ENCODE data around the gene CMIP. TPM values are rescaled to one million over a fixed set of nuclear protein-coding genes. Genes with fewer than 3 reads are reported as not detected.

CMIP gene
- total RNA-seq, 2 experiments from 2014 or later: 35.0 to 36.6 TPM

DNA sequence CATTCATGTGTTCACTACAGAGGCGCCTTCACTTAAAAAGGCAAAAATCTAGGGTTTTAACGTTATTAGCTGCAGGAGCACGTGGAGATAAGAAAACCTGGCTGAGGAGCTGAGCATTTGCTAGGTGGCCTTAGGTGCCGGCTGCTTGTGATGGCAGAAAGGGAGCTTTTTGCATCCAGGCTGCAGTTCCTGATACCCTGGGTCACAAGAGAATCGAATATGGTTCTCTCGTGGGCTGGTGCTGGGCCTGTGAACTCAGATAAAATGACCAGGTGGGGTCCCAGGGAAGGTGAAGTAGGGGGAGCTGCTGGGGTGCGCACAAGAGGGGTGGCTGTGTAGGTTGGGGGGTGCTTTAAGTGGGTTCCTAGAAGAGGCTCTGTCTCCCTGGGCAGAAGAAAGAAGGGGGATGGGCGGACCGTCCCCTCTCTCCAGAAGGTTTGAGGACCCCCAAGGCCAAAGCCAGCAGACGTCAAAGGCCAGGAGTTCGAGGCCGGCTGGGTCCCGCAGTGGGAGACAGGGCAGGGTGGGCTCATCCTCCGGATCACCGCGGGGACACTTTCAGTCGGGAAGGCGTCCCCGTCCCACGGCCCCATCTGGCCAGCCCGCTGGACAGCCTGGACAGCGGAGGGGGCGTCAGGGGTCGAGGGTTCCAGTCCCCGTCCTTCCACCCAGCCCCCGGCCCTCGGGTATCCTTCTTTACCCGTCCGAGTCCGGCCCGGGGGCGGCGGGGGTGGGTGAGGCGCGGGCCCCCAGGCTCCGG is 740 bp upstream of the CMIP start:
- ChIA-PET POLR2A (no interaction called here), CTCF (no interaction called here)
- Mint-ChIP-seq H3K4me3 (peak overlapping the region; percentile 74), H3K4me1 (ENCODE audit: low read depth) (peaks cover 26% of the 10 kb centered on the region), H3K36me3 (peaks cover 5% of the 10 kb centered on the region), H3K9me3 (no peaks in the 10 kb centered on the region), H3K27ac (peak overlapping the region; percentile 46), H3K27me3 (peaks cover 3% of the 10 kb centered on the region)
- DNase-seq: no peak
- intact Hi-C loops (cut with micrococcal nuclease): loop anchor here (2.0 to 5.0 kb wide), 3 partner anchors 27 to 273 kb away; no protein-coding TSS in a partner anchor

DNA sequence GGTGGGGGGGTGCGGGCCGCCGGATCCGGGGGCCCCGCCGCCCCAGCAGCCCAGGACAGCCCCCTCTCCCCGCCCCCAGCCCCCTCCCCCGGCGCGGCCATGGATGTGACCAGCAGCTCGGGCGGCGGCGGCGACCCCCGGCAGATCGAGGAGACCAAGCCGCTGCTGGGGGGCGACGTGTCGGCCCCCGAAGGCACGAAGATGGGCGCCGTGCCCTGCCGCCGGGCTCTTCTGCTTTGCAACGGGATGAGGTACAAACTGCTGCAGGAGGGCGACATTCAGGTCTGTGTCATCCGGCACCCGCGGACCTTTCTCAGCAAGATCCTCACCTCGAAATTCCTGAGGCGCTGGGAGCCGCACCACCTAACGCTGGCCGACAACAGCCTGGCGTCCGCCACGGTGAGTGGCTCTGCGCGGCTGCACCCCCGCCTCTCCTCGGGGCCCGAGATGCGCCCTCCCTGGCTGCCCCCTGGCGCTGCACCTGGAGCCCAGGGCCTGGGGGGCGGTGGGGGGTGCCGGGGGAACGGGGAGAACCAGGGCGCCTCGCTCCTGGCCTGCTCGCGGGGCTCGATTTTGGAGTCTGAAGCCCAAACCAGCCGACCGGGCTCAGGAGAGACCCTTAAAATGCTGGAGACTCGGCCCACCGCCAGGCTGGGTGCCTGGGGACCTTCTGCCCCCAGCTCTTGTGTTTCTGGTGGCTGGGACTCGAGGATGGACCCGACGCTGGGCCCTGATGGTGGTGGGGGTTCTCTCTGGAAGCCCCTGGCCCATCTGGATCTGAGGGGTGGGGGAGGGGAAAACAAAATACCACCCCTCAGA is 744 bp downstream of the CMIP start:
- H3K27me3 Mint-ChIP-seq: no peaks in the 10 kb centered on the region
- ChIA-PET CTCF (interaction anchor here (0.6 to 2.3 kb wide), 2 partner anchors 285 to 1933 kb away, joined by 3 to 6 read pairs; no protein-coding TSS in a partner anchor), POLR2A (interaction anchor here (1.3 kb wide), 1 partner anchor 123 kb away, joined by 4 read pairs; no protein-coding TSS in a partner anchor)
- H3K27ac Mint-ChIP-seq: peak overlapping the region; percentile 76
- H3K36me3 Mint-ChIP-seq: peaks cover 6% of the 10 kb centered on the region
- peaks cover 2% of the 10 kb centered on the region for H3K9me3 Mint-ChIP-seq
- H3K4me3 Mint-ChIP-seq: peak overlapping the region; percentile 89
- peak; percentile 64 for DNase-seq
- peaks cover 34% of the 10 kb centered on the region for H3K4me1 Mint-ChIP-seq (ENCODE audit: low read depth)
- intact Hi-C loops (cut with micrococcal nuclease): loop anchor here (2.0 to 5.0 kb wide), 2 partner anchors 25 to 187 kb away; no protein-coding TSS in a partner anchor

DNA sequence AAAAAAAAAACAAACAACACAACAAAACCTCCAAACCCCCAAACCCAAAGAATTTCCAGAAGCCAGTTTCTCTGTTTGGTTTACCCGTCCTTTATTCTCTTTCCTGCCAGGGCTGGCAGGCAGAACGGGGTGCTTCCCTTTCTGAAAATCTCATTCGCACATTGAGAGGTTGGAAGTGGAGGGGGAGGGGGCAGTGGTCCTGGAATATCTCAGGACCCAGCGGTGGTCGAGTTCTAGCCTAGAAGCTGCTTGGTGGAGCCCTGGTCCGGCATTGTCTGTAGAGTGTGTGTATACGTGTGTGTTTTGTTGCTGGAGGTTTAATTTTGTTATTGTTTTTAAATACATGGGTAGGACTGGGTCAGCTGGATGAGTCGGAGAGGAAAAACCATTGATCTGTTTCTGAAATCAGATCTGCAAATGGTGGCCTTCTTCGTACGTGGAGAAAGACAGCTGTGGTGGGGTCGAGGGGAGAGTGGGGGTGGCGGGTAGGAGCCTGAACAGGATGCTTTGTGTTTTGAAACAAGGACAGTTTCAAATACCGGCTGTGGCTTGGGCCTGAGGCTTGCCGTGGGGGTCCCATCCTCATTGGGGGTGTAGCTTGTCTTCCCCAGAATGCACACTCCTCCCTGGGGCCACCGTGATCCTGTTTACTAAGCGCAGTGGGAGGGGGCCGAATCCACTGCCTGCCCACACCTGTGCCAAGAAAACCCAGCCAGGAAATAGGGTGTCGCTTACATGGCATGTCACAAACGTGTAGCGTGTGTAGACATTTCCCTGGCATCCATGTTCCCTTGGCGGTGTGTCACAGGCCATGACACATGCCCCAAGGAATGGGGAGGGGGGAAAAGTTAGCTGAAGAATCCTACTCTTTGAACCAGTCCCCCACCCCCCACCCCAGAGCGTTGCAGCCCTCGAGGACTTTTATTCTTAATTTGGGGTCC is 1.6 kb downstream of the CMIP start:
- H3K36me3 Mint-ChIP-seq: peaks cover 11% of the 10 kb centered on the region
- peak overlapping the region; percentile 89 for H3K4me3 Mint-ChIP-seq
- no peaks in the 10 kb centered on the region for H3K27me3 Mint-ChIP-seq
- peaks cover 43% of the 10 kb centered on the region for H3K4me1 Mint-ChIP-seq (ENCODE audit: low read depth)
- H3K27ac Mint-ChIP-seq: peak overlapping the region; percentile 76
- H3K9me3 Mint-ChIP-seq: peaks cover 11% of the 10 kb centered on the region
- intact Hi-C loops (cut with micrococcal nuclease): loop anchor here (2.0 to 5.0 kb wide), 2 partner anchors 25 to 186 kb away; no protein-coding TSS in a partner anchor
- ChIA-PET POLR2A (interaction anchor here (1.3 kb wide), 1 partner anchor 122 kb away, joined by 4 read pairs; no protein-coding TSS in a partner anchor), CTCF (interaction anchor here (2.3 kb wide), 1 partner anchor 284 kb away, joined by 6 read pairs; no protein-coding TSS in a partner anchor)
- DNase-seq: peak; percentile 39

DNA sequence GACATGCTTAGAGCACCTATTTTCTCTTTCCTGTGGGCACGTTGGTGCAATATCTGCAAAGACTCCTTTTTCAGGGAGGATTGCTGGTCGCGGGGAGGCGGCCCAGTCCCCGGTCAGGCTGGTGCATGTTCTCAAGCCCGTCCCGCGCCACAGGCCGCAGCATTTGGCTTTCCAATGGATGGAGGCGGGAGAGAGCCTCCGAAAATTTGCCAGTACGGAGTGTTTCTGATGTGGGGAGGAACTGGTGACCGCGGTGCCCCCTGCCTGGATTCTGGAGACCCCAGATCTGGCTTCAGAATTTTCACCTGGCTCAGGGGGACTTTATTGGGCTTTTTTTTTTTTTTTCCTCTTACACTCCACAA is 2.3 kb downstream of the CMIP start:
- Mint-ChIP-seq H3K4me1 (ENCODE audit: low read depth) (peaks cover 49% of the 10 kb centered on the region), H3K9me3 (peaks cover 13% of the 10 kb centered on the region), H3K27ac (no peak overlapping the region), H3K4me3 (peak overlapping the region; percentile 89), H3K36me3 (peaks cover 13% of the 10 kb centered on the region), H3K27me3 (no peaks in the 10 kb centered on the region)
- POLR2A ChIA-PET: interaction anchor here (1.3 kb wide), 1 partner anchor 121 kb away, joined by 4 read pairs; no protein-coding TSS in a partner anchor
- CTCF ChIA-PET: interaction anchor here (0.7 kb wide), 1 partner anchor 170 kb away, joined by 4 read pairs; no protein-coding TSS in a partner anchor
- no peak for DNase-seq
- intact Hi-C loops (cut with micrococcal nuclease): loop anchor here (5.0 kb wide), 1 partner anchor 185 kb away; no protein-coding TSS in a partner anchor

DNA sequence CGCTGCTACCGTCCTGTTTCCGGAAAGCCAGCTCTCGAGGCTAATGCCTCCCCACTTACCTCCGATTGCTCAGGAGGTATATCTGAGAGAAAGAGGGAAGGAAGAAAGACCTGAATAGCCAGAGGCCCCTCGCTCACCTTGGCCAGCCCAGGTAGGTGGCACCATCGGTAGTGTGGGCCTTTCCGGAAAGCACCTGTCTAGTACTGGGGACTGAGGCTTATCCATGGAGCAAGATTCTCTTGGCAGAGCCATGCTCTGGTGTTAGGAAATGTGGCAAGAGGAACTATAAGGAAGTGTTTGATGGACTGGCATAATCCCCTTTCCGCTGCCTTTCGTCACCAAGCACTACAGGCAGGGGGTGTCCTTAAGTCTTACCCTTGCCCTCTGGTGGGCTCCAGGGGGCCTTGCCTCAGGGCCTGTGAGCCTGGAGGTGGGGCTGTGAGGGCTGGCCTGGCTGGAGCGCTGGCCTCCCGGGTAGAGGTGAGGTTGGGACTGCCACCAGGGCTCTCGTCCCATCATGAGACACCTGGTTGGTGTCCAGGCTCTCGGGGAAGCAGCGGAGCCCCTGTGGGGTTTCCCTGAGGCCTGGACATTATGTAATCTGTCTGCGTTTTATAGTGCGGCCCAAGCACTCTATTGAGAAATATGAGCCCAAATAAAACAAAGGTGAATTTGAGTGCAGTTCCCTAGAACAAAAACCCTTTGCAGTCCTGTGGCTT is 2.9 kb downstream of the CMIP start:
- peak overlapping the region; percentile 89 for H3K4me3 Mint-ChIP-seq
- H3K9me3 Mint-ChIP-seq: peaks cover 13% of the 10 kb centered on the region
- POLR2A ChIA-PET: no interaction called here
- no peaks in the 10 kb centered on the region for H3K27me3 Mint-ChIP-seq
- peaks cover 55% of the 10 kb centered on the region for H3K4me1 Mint-ChIP-seq (ENCODE audit: low read depth)
- CTCF ChIA-PET: interaction anchor here (0.7 kb wide), 1 partner anchor 171 kb away, joined by 4 read pairs; no protein-coding TSS in a partner anchor
- intact Hi-C loops (cut with micrococcal nuclease): loop anchor here (5.0 kb wide), 1 partner anchor 185 kb away; no protein-coding TSS in a partner anchor
- H3K27ac Mint-ChIP-seq: no peak overlapping the region
- H3K36me3 Mint-ChIP-seq: peaks cover 13% of the 10 kb centered on the region
- no peak for DNase-seq

DNA sequence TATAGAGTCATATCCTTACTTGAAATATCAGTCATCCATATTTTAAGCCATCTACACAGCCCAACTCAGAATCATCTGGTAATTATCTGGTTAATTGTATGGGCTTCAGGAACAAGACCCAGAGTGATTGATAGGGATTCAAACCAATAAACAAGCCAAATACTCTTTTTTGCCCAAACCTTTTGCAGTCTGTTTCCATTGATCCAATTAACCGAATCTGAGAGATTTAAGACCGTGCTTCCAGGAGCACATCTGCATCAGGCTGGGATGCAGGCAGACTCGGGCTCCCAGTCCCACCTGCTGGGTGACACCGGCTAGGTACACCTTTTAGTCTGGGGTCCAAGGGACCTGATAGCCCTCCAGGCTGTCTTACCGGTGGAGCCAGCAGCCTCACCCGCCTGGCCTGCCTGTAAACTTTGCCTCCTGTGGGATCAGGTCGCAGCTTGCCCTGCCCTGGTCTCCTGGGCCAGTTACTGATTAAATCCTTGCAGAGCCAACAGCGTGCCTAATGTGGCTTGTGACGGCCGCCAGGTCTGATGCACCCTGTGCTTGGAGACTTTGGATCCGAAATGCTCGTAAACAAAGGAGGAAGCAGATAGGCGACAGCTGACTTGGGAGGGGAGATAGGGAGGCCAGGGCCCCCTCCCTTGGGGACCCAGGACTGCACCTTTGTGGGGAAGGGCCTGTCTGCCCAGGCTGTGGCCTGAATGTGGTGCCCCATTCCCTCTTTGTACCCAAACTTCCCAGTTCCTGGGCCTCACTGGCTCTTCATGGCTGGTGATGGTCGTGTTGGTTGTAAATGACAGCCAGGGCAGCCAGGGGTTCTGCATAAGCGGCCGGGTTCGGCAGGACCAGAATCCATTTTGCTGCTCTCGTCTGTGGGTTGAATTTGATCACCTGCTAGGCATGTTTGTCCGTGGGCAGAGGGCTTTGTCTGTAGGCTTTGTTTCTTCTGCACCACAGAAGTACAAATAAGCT is 3.8 kb downstream of the CMIP start:
- H3K4me3 Mint-ChIP-seq: no peak overlapping the region
- POLR2A ChIA-PET: no interaction called here
- H3K9me3 Mint-ChIP-seq: peaks cover 13% of the 10 kb centered on the region
- H3K27me3 Mint-ChIP-seq: no peaks in the 10 kb centered on the region
- peaks cover 58% of the 10 kb centered on the region for H3K4me1 Mint-ChIP-seq (ENCODE audit: low read depth)
- H3K27ac Mint-ChIP-seq: no peak overlapping the region
- H3K36me3 Mint-ChIP-seq: peaks cover 13% of the 10 kb centered on the region
- DNase-seq: no peak
- intact Hi-C loops (cut with micrococcal nuclease): loop anchor here (5.0 kb wide), 1 partner anchor 184 kb away; no protein-coding TSS in a partner anchor
- CTCF ChIA-PET: interaction anchor here (0.6 kb wide), 1 partner anchor 176 kb away, joined by 3 read pairs; no protein-coding TSS in a partner anchor

DNA sequence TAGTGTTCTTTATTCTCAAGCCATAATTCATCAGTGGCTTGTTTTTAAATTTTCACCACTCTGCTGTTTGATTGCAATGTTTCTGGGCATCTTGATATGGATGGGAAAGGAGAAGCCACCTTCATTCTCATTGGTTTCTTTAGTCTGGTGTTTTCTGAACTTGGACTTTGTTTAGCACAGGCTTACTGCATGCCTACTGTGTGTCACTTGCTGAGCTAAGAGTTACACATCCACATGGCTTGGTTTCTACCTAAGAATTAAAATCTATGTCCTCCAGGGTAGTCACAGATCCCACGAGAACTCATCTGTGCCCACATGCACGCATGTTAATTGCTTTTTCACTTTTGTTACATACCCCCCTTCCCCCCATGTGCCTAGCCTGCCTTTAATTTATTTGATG is 4.6 kb downstream of the CMIP start:
- intact Hi-C loops (cut with micrococcal nuclease): loop anchor here (5.0 kb wide), 1 partner anchor 183 kb away; no protein-coding TSS in a partner anchor
- H3K27me3 Mint-ChIP-seq: no peaks in the 10 kb centered on the region
- peaks cover 13% of the 10 kb centered on the region for H3K9me3 Mint-ChIP-seq
- DNase-seq: no peak
- H3K4me1 Mint-ChIP-seq (ENCODE audit: low read depth): peaks cover 60% of the 10 kb centered on the region
- peaks cover 13% of the 10 kb centered on the region for H3K36me3 Mint-ChIP-seq
- ChIA-PET POLR2A (no interaction called here), CTCF (interaction anchor here (0.6 to 1.7 kb wide), 2 partner anchors 23 to 175 kb away, joined by 3 to 4 read pairs; no protein-coding TSS in a partner anchor)
- H3K27ac Mint-ChIP-seq: no peak overlapping the region
- H3K4me3 Mint-ChIP-seq: no peak overlapping the region

DNA sequence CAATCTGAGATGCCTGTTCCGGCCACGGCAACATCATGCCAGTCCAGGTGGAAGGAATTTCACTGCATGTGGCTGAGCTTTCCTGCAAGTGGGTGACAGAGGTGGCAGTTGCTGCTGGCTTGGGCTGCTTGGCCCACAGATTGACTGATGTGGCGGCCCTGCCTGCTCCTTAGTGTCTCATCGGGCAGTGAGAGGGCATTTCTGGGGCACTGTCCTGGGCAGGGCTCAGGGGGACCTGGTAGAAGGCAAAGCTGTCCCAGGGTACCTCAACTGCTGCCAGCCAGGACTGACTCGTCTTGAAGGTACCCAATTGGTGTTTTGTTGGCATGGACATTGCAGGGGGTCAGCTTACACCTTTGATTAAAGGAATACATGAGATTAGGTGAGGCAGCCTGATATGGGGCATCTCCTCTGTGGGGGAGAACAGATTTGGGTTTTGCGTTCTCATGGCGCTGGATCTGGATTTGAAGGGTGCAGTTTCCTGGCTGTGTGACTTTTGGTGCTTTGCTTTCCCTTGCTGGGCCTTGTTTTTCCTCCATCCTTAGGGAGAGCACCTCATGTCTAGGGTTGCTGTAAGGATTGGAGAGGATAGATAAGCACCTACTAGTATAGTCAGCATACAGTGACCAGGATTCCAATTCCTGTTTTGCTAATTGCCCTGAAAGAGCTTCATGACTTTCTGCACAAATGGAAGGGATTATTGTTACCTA is 5.4 kb downstream of the CMIP start:
- H3K27ac Mint-ChIP-seq: no peak overlapping the region
- H3K9me3 Mint-ChIP-seq: peaks cover 13% of the 10 kb centered on the region
- peaks cover 13% of the 10 kb centered on the region for H3K36me3 Mint-ChIP-seq
- no peak for DNase-seq
- ChIA-PET POLR2A (no interaction called here), CTCF (interaction anchor here (0.6 to 1.7 kb wide), 5 partner anchors 9 to 284 kb away, joined by 3 to 5 read pairs (median 3); no protein-coding TSS in a partner anchor)
- H3K4me1 Mint-ChIP-seq (ENCODE audit: low read depth): peaks cover 64% of the 10 kb centered on the region
- intact Hi-C loops (cut with micrococcal nuclease): loop anchor here (5.0 to 10.0 kb wide), 2 partner anchors 115 to 182 kb away; no protein-coding TSS in a partner anchor
- H3K27me3 Mint-ChIP-seq: no peaks in the 10 kb centered on the region
- no peak overlapping the region for H3K4me3 Mint-ChIP-seq

DNA sequence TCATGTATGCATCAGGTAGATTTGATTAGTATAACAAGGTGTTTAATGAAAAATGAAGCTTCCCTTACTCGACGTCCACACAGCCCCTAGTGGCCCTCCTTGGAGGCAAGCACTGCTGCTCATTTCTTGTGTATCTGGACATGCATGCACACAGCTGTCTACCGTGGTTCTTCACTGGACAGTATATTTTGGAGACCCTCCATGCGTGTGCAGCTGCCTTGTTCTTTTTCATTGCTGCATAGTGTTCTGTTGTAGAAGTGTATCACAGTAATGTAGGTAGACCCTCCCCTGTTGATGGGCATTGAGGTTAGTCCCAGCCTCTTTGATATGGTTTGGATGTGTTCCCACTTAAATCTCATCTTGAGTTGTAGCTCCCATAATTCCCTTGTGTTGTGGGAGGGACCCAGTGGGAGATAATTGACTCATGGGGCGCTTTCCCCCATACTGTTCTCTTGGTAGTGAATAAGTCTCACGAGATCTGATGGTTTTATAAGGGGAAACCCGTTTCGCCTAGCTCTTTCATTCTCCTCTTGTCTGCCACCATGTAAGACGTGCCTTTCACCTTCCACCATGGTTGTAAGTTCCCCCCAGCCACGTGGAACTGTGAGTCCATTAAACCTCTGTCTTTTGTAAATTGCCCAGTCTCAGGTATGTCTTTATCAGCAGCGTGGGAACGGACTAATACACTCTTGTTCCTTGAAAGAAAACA is 6.3 kb downstream of the CMIP start:
- Mint-ChIP-seq H3K36me3 (peaks cover 12% of the 10 kb centered on the region), H3K4me1 (ENCODE audit: low read depth) (peaks cover 63% of the 10 kb centered on the region), H3K4me3 (no peak overlapping the region), H3K9me3 (peaks cover 13% of the 10 kb centered on the region), H3K27ac (no peak overlapping the region), H3K27me3 (no peaks in the 10 kb centered on the region)
- ChIA-PET CTCF (interaction anchor here (0.6 to 1.7 kb wide), 5 partner anchors 10 to 283 kb away, joined by 3 to 5 read pairs (median 4); no protein-coding TSS in a partner anchor), POLR2A (interaction anchor here (0.9 kb wide), 1 partner anchor 118 kb away, joined by 3 read pairs; no protein-coding TSS in a partner anchor)
- intact Hi-C loops (cut with micrococcal nuclease): loop anchor here (10.0 kb wide), 1 partner anchor 114 kb away; no protein-coding TSS in a partner anchor
- no peak for DNase-seq
